ENCODE results near the gene PURA. TPM values are rescaled to one million over a fixed set of nuclear protein-coding genes. Genes with fewer than 3 reads are reported as not detected.
"Not testable (repeated sequence)": the region's sequence is repeated elsewhere in the genome, so short reads cannot be mapped to it uniquely, and the experiment has no call there.

PURA gene
- polyA plus RNA-seq, 10 donors: 8.2 to 11.9 (median 9.4) TPM

DNA sequence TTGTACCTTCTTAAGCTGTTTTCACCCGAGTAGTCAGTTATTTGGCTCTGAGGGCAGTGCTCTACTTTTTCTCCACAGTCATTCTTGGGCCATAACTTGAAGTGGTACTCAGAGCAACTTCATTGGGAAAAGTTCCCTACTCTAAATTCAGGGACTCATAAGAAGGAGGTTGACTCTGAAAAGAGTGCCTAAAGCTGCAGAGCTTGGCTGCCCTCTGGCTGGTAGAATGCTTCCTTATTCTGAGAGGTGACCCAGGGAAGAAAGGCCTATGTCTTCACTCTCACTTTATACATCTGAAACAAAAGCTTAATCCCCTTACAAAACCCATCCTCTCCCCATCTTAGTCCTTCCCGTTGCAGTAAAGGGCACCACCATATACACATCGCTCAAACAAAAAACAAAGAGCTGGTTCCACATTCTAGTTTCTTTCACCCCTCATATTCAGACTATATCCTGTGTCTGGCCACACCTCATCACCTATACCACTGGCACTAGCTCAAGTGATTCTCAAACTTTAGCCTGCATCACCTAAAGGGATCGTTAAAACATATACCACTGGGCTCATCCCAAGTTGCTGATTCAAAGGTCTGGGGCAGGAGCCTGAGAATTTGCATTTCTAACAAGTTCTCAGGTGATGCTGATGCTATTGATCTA, 19.7 kb downstream of the PURA start:
- DNase-seq: no peak

DNA sequence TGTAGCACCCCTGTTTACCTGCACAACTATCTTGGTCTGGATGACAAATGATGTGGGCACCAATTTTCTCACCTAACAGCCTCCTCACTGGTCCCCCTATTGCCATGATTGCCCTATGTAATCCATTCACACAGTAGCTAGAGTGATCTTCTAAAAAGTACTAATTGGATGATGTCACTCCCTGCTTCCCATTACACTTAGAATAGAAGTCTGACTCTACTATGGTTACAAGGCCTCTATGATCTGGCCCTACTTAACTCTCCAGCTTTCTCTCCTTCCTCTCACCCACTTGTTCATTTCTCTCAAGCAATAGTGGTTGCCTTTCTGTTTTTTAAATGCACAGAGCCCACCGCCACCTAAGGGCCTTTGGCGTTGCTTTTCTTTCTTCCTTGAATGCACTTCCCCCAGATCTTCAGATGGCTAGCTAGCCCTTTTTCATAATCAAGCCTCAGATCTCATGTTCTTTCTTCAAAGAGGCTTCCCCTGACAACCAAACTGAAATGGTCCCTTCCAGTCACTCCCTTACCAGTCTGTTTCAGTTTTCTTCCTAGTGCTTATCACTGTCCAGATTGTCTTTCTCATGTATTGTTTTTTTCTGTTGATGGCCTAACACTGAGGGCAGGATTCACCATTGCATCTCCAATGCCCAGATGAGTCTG, 20.5 kb downstream of the PURA start:
- no peak for DNase-seq

DNA sequence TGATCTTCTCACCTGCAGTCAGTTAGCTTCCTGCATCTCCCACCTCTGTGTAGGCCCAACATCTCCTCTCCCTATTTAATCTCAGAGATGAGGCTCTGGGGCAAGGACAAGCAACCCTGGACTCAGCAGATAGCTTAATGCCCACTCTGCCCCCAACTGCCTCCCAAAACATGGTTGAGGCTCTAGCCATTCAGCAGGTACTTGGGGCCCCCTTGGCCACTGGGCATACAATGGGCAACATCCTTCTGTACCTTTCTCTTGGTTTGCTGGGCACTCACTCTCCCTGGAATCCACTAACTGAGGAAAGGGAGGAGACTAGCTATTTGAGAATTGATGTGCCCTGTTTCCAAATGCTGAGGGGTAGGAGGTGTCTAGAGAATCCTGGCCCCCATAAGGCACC, 21.2 kb downstream of the PURA start:
- no peak for DNase-seq

DNA sequence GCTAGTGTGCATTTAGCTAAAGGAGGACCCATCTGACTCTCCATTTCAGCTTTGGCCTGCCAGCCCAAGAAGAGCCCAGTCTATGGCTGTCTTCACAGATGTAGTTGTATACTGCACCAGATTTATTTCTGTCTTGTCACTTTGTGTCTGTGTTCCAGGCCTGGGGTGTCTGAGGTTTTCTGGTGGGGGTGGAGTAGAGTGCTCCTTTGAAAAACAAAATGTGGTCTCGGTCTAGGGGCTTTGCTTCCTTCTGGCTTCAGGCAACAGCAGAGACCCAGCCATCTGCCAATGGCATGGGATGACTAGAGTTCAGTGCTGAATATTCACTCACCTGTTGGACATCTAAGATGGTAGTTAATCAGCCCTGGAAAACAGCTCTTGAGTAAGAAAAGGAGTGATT, 22.7 kb downstream of the PURA start:
- no peak for DNase-seq

DNA sequence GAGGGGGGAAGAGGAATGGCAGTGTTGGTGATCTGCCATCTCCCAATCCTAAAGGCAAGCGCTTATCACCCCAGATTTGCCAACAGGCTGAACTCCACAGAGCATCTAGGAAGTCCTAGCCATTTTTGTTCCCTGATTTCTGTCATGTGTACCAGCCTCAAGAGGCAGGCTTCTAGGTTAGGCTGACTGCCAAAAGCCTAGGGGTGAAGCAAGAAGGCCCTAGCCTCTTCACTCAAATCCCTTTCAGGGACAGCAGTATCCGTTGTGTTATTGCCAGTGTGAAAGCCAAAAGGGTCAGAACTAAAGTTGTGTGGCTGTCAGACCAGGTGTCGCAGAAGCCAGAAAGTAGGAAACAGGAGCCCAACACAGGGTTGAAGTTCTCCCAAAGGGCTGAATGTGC, 26.5 kb downstream of the PURA start:
- no peak for DNase-seq

DNA sequence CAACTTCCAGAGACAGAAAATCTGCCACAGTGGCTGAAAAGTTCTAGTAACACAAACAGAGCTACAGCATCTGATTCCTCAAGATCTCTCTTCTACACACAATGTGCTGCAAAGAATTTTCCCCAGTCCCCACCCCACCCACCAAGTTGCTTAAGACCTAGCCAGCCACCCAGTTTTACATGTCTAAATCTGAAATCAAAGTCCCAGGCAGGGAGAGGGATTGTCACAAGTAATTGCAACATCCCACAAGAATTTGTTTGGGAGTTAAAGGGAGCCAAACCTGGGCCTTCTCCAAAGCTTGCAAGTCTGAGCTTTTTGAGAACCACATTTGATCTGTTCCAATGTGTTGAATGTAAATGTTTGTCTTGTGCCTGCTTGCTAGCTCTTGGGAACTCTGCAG, 27.3 kb downstream of the PURA start:
- no peak for DNase-seq

DNA sequence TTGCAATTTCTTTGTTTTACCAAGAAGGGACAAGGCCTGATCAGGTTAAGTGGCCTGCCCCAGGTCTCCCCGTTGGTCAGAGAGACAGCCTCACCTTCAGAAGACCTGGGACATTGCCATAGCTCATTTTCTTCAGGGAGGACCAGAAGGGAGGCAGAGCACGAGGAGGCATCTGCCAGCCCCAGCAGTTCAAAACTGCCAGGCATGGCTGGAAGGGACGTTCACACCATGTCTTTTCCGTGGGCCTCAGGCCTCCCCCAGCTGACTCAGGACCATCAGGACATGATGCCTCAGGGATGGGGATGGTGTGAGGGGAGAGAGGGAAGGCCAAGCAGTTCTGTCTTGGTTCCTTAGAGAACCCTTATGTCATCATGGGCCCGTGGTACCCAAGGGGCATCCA, 28.3 kb downstream of the PURA start:
- DNase-seq: no peak

DNA sequence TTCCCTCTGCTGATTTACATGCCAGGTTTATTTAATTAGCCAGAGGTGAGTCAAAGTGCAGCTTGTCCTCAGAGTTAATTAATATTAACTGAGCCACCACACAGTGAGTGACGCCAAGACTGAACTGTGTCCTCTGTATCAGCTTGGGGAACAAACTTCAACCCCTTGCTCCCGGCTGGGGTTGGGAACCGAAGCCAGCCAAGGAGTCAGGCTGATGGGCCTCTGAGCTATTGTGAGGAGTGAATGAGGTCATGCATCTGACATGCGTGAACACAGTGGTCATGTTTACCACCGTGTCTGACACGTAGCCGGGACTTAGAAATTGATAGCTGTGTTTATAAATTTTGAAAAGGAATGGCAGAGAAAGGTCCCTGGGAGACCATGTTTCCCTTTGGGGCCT, 28.9 kb downstream of the PURA start:
- DNase-seq: no peak

DNA sequence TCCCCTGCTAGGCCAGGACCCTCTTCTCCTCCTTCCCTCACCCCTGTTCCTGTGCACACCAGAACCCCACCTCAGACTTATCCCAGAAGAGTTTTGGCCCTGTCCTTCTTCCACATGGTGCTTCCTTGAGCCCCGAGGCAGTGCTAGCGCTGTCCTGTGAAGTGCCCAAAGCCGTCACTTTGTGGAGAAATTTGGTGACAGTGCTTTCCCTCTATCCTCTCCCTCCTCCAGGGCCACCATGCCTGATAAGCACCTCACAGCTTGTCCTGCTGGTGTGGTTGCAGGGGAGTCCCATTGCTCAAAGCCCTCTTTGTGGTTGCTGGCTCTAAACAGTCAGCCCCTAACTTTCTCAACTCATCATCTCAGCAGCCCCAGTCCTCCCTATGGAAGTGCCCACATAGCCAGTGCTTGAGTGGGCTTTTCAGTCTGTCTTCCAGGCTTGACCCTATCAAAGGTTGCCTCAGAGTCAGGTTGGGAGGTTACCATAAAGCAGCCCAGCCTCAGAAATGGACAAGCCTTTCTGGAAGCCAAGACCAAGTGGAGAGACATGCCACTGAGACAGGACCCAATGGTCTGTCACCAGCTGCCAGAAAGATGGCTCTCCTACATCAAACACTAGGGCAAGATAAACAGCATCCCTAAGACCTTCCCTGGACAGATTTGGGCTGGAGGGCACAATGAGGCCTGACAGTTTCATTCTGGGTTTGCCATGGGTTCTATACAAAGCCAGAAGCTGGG, 29.8 kb downstream of the PURA start:
- DNase-seq: no peak

DNA sequence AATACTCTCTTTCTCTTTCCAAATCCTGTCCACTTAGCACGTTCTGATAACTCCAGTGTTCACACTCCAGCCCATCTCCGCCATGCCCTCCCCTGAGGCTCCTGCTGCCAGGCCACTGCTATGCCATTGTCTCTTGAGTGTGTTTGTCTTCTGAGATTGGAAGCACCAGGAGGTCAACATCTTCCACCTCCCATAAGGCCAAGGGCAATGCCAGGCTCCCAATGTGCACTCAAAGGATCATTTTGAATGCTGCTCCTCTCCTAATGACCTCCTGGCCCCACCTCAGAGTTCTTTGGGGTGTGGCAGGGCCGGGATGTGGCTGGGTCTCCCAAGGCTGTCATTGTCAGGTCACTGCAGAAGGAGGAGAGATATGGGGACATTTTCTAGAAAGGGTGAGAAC, 31.3 kb downstream of the PURA start:
- no peak for DNase-seq

DNA sequence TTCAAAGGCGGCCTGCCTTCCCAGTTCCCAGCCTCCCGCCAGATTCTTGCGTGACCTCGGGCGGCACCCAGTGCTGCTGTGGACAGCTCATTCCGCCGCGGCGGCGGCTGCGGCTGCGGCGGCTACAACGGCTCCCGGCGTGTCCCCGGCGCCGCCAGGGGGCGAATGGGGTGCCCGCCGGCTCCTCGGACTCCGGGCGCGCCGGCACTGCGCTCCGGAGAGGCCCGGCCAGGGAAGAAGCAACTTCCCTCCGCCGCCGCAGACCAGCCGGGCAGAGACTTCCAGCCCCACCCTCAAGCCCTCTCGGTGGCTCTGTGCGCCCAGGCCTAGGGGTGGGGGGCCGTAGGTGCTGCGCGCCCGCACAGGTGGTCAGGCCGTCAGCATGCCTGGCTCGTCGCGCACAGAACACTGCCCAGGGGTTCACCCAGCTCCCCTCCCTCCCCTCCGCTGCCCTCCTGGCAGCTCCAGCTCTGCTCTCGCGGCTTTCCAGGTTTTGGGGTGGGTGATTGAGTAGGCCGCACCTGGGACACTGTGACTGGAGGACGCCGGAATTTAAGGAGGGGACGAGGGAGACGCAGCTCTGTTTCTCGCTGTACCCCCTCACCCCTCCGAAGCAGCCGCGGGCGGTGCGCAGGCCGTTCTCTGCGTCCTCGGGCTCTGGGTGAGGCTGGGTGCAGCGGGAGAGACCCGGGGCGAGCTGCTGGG, 32.1 kb downstream of the PURA start:
- DNase-seq: peak; percentile 43 to 79 (median 66)

DNA sequence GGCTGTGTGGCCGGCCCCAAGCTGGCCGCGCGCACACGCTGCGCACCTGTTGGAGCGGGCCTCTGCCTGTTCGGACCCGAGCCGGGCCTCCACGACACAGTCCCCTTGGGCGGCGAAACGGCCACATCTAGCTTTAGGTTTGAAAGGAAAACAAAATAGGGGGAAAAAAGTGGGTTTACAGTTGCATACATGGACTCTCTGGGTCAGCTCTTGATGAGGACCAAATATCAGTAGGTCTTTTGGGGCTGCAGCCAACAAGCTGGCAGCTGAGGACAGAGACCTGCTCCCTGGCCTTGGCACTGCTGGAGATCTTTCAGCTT, 32.6 kb downstream of the PURA start:
- DNase-seq: no peak

DNA sequence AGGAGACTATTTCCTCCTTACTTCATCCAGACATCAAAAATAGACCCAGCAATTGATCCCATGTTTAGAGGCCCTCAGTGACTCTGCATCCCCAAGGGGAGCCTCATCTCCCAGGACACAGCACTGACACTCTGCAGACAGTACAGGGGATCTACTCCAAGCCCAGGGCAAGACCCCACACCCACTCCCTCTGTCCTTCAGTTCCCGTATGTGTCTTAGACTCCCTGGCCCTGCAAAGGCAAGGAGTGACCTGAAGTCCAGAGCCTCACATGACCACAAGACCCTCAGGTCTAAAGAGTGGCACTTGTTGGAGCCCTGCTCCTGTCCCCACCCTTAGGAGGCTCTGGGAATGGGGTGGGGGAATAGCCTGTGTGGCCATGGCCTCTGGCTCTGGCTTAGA, 33.6 kb downstream of the PURA start:
- DNase-seq: no peak

DNA sequence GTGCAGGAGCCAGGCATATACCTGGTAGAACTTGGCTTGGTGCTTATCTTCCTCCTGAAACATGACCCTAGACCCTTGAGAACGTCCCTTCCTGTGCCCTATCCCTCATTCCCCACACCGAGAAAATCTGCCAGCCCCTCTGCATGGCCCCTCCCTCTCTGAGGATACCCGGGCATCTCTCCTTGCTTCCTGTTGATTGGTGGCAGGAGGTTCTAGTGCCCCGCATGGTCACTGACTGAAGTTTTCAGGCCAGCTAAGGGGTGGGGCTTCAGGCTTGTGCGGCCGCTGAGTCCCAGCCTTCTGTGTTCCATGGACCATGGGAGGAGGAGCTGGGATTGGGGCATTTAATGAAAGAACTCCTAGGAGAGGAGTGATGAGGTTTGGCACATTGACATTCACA, 34.6 kb downstream of the PURA start:
- DNase-seq: no peak

DNA sequence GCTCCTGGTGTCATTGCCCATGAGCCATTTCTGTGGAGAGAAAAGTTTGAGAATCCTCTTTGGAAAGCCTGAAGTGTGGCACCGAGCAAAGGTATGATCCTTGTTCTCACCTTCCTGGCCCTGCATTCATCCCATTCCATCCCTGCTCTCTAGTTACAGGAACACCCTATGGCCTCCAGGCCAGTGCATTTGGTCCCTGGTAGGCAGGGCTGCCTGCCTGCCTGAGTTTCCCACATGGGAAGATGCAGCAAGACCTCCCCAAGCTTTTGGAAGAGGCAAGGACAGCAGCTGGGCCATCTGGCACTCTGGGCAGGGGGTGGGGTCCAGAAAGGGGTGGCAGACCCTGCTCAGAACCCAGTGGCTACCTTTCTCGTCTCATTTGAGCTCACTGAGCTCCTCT, 36.3 kb downstream of the PURA start:
- no peak for DNase-seq

DNA sequence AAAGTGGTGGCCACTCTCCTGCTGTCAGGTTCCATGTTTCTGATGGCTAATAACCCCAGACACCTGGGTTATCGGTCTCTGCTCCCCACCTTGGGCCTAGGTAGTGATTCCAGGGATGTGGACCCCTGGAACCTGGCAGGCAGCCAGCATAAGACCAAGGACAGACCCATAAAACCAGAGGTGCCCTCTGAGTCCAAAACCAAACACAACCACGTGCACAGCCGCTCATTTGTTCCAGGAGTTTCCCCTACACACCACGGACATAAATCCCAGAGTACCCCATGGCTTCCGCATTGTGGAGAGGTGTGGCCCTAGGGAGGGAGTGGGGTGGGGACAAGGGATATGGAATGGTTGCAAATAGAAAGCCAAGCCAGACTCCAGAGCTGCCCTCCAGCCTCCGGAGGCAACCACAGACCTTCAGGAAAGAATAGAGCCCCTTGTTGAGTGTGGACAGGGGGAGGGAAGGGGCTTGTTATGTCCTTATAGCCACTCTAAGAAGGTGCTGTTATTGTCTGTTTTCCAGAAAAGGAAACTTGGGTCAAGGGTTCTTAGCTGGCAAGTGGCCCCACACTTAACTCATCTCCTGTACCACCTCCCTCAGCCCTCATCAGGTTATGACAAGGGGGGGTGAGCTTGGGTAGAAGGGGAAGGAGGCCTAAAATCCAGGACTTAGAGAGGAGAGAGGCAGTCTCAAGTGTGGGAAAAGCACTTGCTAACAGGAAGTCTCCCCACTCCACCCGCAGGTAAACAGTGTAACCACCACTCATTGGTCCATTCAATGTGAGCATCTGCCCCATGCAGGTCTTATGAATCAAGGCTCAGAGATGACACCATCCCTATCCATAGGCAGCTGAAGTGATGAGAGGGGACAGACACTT, 37.5 kb downstream of the PURA start:
- DNase-seq: no peak

DNA sequence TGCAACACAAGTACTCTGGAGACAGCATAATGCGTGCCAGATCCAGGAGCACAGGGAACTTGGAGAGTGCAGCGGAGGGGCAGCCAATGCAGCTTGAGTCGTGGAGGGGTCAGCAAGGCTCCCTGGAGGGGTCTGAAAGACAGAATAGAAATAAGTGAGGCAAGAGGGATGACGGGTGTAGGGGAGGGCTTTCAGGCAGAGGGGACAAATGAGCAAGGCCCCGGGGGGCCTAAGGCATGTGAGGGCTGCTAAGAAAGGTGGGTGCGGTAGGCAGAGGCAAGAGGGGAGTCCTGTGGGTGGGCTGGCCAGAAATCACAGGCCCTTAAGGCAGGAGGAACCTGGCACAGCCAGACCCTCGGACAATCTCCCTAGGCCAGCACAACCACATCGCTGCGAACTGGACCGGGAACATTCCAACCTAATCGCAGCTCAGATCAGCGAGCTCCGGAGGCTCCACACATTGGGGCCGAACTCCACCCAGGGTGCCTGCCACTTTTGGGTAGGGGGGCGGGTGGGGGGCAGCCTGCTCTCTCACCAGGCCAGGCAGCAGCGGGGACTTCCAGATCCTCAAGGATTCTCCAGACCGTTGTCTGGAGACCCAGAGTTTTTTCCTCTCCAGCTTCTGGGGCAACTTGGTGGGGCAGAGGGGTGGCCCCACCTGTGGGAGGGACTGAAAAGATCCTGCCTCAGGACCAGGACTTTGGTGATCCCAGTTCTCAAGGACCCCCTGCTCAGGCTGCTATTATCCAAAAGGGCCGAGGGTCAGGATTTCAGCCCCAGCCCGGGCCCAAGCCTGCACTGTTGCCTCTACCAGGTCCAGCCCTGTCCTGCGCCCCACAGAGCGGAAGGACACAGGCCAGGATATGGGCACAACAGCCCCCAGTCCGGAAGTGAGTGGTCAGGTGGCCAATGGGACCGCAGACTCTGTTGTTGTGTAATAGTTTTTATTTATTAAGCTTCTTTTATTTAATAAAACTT, 38.4 kb downstream of the PURA start:
- DNase-seq: no peak

DNA sequence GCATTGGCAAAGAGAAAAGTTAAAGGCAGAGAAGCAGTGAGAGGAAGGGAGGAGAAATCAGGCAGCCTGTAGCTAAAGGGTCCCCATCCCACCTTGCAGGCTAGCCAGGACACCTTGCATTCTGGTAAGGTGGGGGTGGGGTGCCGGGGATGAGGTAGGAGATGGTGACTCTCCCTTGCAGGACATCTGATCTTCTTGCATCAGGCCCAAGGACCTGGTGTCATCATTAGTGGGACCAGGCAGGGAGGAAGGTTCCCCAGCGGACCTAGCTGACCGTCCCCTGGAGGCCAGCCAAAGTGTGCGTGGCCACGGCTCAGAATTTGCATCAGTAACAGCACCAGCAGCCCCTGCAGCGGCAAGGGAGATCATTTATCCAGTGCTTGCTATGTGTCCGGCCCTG, 39.3 kb downstream of the PURA start:
- DNase-seq: no peak

DNA sequence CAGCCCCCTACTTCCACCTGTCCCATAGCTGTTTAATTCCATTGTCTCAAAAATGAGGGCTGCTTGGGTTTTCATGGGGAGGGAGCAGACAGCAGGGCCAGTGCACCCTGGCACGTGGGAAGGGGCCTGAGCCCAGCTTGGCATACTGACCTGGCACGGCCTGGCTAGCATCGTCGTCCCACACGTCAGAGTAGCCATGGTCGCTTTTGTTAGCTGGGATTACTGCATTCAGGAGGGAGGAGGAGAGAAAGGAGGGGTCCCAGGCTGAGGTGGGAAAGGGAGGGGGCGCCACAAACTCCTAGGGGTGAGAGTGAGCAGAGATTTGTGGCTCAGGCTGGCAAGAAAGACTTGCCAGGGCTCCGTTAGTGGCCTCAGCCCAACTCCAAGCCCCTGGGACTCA, 40.0 kb downstream of the PURA start:
- no peak for DNase-seq

DNA sequence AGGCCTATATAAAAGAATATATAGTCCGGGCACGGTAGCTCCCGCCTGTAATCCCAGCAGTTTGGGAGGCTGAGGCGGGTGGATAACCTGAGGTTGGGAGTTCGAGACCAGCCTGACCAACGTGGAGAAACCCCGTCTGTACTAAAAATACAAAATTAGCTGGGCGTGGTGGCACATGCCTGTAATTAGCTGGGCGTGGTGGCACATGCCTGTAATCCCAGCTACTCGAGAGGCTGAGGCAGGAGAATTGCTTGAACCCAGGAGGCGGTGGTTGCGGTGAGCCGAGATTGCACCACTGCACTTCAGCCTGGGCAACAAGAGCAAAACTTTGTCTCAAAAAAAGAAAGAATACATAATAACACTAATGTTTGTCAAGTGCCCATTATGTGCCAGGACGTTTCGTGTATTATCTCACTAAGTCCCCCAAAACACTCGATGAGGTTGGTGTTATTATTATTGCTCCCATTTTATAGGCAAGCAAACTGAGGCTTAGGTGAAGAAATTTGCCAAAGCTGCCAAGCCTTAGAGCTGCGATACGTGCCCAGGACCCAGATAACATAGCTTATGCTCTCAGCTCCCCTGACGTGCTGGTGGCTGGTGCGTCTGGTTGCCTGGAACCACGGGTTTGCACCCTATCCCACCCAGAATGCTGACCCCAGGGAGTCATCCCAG, 40.9 kb downstream of the PURA start:
- not testable (repeated sequence) for DNase-seq

All from muscle of back (tissue), 11 donors.